ENCODE data around the gene NRIP3.

NRIP3 gene

GRCh38 chr11:9029422-9029821 is 25.6 kb upstream of the NRIP3 start:
- H3K9me3 ChIP-seq (ENCODE audit: insufficient read depth, low read length), result no peaks in the 10 kb centered on the region
- H3K4me3 ChIP-seq (ENCODE audit: insufficient read length, low read depth), result no peak overlapping the region
- TF ChIP-seq YY1 (IDR thresholded peaks at IDR 0.05; ENCODE audit: insufficient read depth, insufficient read length) (no peak), ZNF274 (IDR thresholded peaks at IDR 0.05; ENCODE audit: low read depth, low read length) (no peak), SUZ12 (IDR thresholded peaks at IDR 0.05; ENCODE audit: extremely low read depth, insufficient read depth, insufficient read length) (no peak)
- H3K4me1 ChIP-seq (ENCODE audit: insufficient read depth, insufficient read length), result no peaks in the 10 kb centered on the region
- H3K27me3 ChIP-seq (ENCODE audit: insufficient read depth, insufficient read length), result no peaks in the 10 kb centered on the region
- no peak for DNase-seq (ENCODE audit: low read depth, low spot score)
- H3K9ac ChIP-seq (ENCODE audit: insufficient read length, low read depth), result no peak overlapping the region
- no peaks in the 10 kb centered on the region for H3K36me3 ChIP-seq (ENCODE audit: insufficient read depth, insufficient read length, low read length)

GRCh38 chr11:9028581-9028980 is 24.8 kb upstream of the NRIP3 start:
- Histone ChIP-seq H3K36me3 (ENCODE audit: insufficient read depth, insufficient read length, low read length) (no peaks in the 10 kb centered on the region), H3K9ac (ENCODE audit: insufficient read length, low read depth) (no peak overlapping the region), H3K4me3 (ENCODE audit: insufficient read length, low read depth) (no peak overlapping the region), H3K9me3 (ENCODE audit: insufficient read depth, low read length) (no peaks in the 10 kb centered on the region), H3K27me3 (ENCODE audit: insufficient read depth, insufficient read length) (no peaks in the 10 kb centered on the region), H3K4me1 (ENCODE audit: insufficient read depth, insufficient read length) (no peaks in the 10 kb centered on the region)
- DNase-seq (ENCODE audit: low read depth, low spot score), result no peak
- no peak for TF ChIP-seq ZNF274 (IDR thresholded peaks at IDR 0.05; ENCODE audit: low read depth, low read length)
- no peak for TF ChIP-seq SUZ12 (IDR thresholded peaks at IDR 0.05; ENCODE audit: extremely low read depth, insufficient read depth, insufficient read length)
- no peak for TF ChIP-seq YY1 (IDR thresholded peaks at IDR 0.05; ENCODE audit: insufficient read depth, insufficient read length)

- Histone ChIP-seq H3K4me3 (ENCODE audit: insufficient read length, low read depth) (no peak overlapping the region), H3K4me1 (ENCODE audit: insufficient read depth, insufficient read length) (no peaks in the 10 kb centered on the region), H3K9me3 (ENCODE audit: insufficient read depth, low read length) (no peaks in the 10 kb centered on the region), H3K27me3 (ENCODE audit: insufficient read depth, insufficient read length) (no peaks in the 10 kb centered on the region), H3K9ac (ENCODE audit: insufficient read length, low read depth) (no peak overlapping the region), H3K36me3 (ENCODE audit: insufficient read depth, insufficient read length, low read length) (no peaks in the 10 kb centered on the region)
- DNase-seq (ENCODE audit: low read depth, low spot score), result no peak
- no peak for TF ChIP-seq ZNF274 (IDR thresholded peaks at IDR 0.05; ENCODE audit: low read depth, low read length)
- no peak for TF ChIP-seq YY1 (IDR thresholded peaks at IDR 0.05; ENCODE audit: insufficient read depth, insufficient read length)
- no peak for TF ChIP-seq SUZ12 (IDR thresholded peaks at IDR 0.05; ENCODE audit: extremely low read depth, insufficient read depth, insufficient read length)
These were observed 21.5 kb upstream of the NRIP3 start for GRCh38 chr11:9025101-9025850.

GRCh38 chr11:9022961-9023680 is 19.3 kb upstream of the NRIP3 start:
- no peak for DNase-seq (ENCODE audit: low read depth, low spot score)
- H3K9ac ChIP-seq (ENCODE audit: insufficient read length, low read depth), result no peak overlapping the region
- H3K4me1 ChIP-seq (ENCODE audit: insufficient read depth, insufficient read length), result no peaks in the 10 kb centered on the region
- H3K9me3 ChIP-seq (ENCODE audit: insufficient read depth, low read length), result no peaks in the 10 kb centered on the region
- H3K36me3 ChIP-seq (ENCODE audit: insufficient read depth, insufficient read length, low read length), result no peaks in the 10 kb centered on the region
- TF ChIP-seq YY1 (IDR thresholded peaks at IDR 0.05; ENCODE audit: insufficient read depth, insufficient read length) (no peak), SUZ12 (IDR thresholded peaks at IDR 0.05; ENCODE audit: extremely low read depth, insufficient read depth, insufficient read length) (no peak), ZNF274 (IDR thresholded peaks at IDR 0.05; ENCODE audit: low read depth, low read length) (no peak)
- no peak overlapping the region for H3K4me3 ChIP-seq (ENCODE audit: insufficient read length, low read depth)
- H3K27me3 ChIP-seq (ENCODE audit: insufficient read depth, insufficient read length), result no peaks in the 10 kb centered on the region

GRCh38 chr11:9020916-9021315 is 17.1 kb upstream of the NRIP3 start:
- Histone ChIP-seq H3K9ac (ENCODE audit: insufficient read length, low read depth) (no peak overlapping the region), H3K36me3 (ENCODE audit: insufficient read depth, insufficient read length, low read length) (no peaks in the 10 kb centered on the region), H3K27me3 (ENCODE audit: insufficient read depth, insufficient read length) (no peaks in the 10 kb centered on the region), H3K4me3 (ENCODE audit: insufficient read length, low read depth) (no peak overlapping the region), H3K9me3 (ENCODE audit: insufficient read depth, low read length) (no peaks in the 10 kb centered on the region), H3K4me1 (ENCODE audit: insufficient read depth, insufficient read length) (no peaks in the 10 kb centered on the region)
- no peak for DNase-seq (ENCODE audit: low read depth, low spot score)
- TF ChIP-seq ZNF274 (IDR thresholded peaks at IDR 0.05; ENCODE audit: low read depth, low read length), result no peak
- no peak for TF ChIP-seq SUZ12 (IDR thresholded peaks at IDR 0.05; ENCODE audit: extremely low read depth, insufficient read depth, insufficient read length)
- no peak for TF ChIP-seq YY1 (IDR thresholded peaks at IDR 0.05; ENCODE audit: insufficient read depth, insufficient read length)

GRCh38 chr11:9019861-9020260 is 16.1 kb upstream of the NRIP3 start:
- H3K9ac ChIP-seq (ENCODE audit: insufficient read length, low read depth), result no peak overlapping the region
- H3K4me3 ChIP-seq (ENCODE audit: insufficient read length, low read depth), result no peak overlapping the region
- no peaks in the 10 kb centered on the region for H3K27me3 ChIP-seq (ENCODE audit: insufficient read depth, insufficient read length)
- no peaks in the 10 kb centered on the region for H3K9me3 ChIP-seq (ENCODE audit: insufficient read depth, low read length)
- no peak for TF ChIP-seq SUZ12 (IDR thresholded peaks at IDR 0.05; ENCODE audit: extremely low read depth, insufficient read depth, insufficient read length)
- no peak for TF ChIP-seq ZNF274 (IDR thresholded peaks at IDR 0.05; ENCODE audit: low read depth, low read length)
- no peak for TF ChIP-seq YY1 (IDR thresholded peaks at IDR 0.05; ENCODE audit: insufficient read depth, insufficient read length)
- no peaks in the 10 kb centered on the region for H3K36me3 ChIP-seq (ENCODE audit: insufficient read depth, insufficient read length, low read length)
- no peak for DNase-seq (ENCODE audit: low read depth, low spot score)
- no peaks in the 10 kb centered on the region for H3K4me1 ChIP-seq (ENCODE audit: insufficient read depth, insufficient read length)

GRCh38 chr11:9017773-9018172 is 14.0 kb upstream of the NRIP3 start:
- no peaks in the 10 kb centered on the region for H3K4me1 ChIP-seq (ENCODE audit: insufficient read depth, insufficient read length)
- no peak overlapping the region for H3K9ac ChIP-seq (ENCODE audit: insufficient read length, low read depth)
- H3K9me3 ChIP-seq (ENCODE audit: insufficient read depth, low read length), result no peaks in the 10 kb centered on the region
- TF ChIP-seq YY1 (IDR thresholded peaks at IDR 0.05; ENCODE audit: insufficient read depth, insufficient read length) (no peak), SUZ12 (IDR thresholded peaks at IDR 0.05; ENCODE audit: extremely low read depth, insufficient read depth, insufficient read length) (no peak), ZNF274 (IDR thresholded peaks at IDR 0.05; ENCODE audit: low read depth, low read length) (no peak)
- no peaks in the 10 kb centered on the region for H3K27me3 ChIP-seq (ENCODE audit: insufficient read depth, insufficient read length)
- DNase-seq (ENCODE audit: low read depth, low spot score), result no peak
- no peak overlapping the region for H3K4me3 ChIP-seq (ENCODE audit: insufficient read length, low read depth)
- no peaks in the 10 kb centered on the region for H3K36me3 ChIP-seq (ENCODE audit: insufficient read depth, insufficient read length, low read length)

All from NT2/D1 (cell line).